PFSK-1 (cell line): ENCODE measurements around the gene FLOT2.

Source experiments
- FOXP2 ChIP-seq: optimal IDR thresholded peaks from 2 replicates; pipeline ENCODE3; 2011; ENCODE audit warnings: borderline replicate concordance, control low read depth, inconsistent platforms; ENCODE audit not compliant: insufficient read depth; ENCODE audit errors: extremely low read length, extremely low read depth
- POLR2AphosphoS5 ChIP-seq: IDR thresholded peaks from 2 replicates; pipeline ENCODE4 v1.6.1; 2012; ENCODE audit warnings: low read depth, mild to moderate bottlenecking, control low read depth, low read length, moderate library complexity
- REST ChIP-seq, 2 experiments: IDR thresholded peaks; 2 replicates each; pipeline versions ENCODE4 v1.6.1 to v1.8.0; 2011 to 2012; ENCODE audit warnings: low read depth in 2 of 2, low read length in 2 of 2, control low read depth in 1 of 2, inconsistent platforms in 1 of 2, mild to moderate bottlenecking in 1 of 2, moderate library complexity in 1 of 2; ENCODE audit not compliant: insufficient read depth in 1 of 2
- SIN3A ChIP-seq: IDR thresholded peaks from 2 replicates; pipeline ENCODE4 v1.6.1; 2012; ENCODE audit warnings: mild to moderate bottlenecking, low read length, moderate library complexity, borderline replicate concordance; ENCODE audit not compliant: insufficient read depth
- TAF1 ChIP-seq: IDR thresholded peaks from 2 replicates; pipeline ENCODE4 v1.6.1; 2012; ENCODE audit warnings: low read length, control low read depth, borderline replicate concordance; ENCODE audit not compliant: insufficient read depth

The FLOT2 gene

GRCh38 chr17:28911411-28912045 is 14.0 kb upstream of the FLOT2 start:
- TF ChIP-seq TAF1 (no peak), SIN3A (no peak), REST (IDR thresholded peaks at IDR 0.05; ENCODE audit: insufficient read depth in 1 of 2, low read depth in 2 of 2, low read length in 2 of 2) (no peak), POLR2AphosphoS5 (no peak), FOXP2 (no peak)

GRCh38 chr17:28910534-28910933 is 13.0 kb upstream of the FLOT2 start:
- TF ChIP-seq SIN3A = no peak
- no peak for TF ChIP-seq REST (IDR thresholded peaks at IDR 0.05; ENCODE audit: insufficient read depth in 1 of 2, low read depth in 2 of 2, low read length in 2 of 2)
- no peak for TF ChIP-seq POLR2AphosphoS5

- TF ChIP-seq FOXP2 (no peak), POLR2AphosphoS5 (no peak; the same call in 1 of the 2 replicates), SIN3A (no peak), REST (IDR thresholded peaks at IDR 0.05; ENCODE audit: insufficient read depth in 1 of 2, low read depth in 2 of 2, low read length in 2 of 2) (no peak), TAF1 (no peak)
Observed at GRCh38 chr17:28908640-28909167, 11.2 kb upstream of the FLOT2 start.

- no peak for TF ChIP-seq SIN3A
- TF ChIP-seq TAF1 = no peak
- no peak; the same call in 1 of the 2 replicates for TF ChIP-seq POLR2AphosphoS5
- TF ChIP-seq REST (IDR thresholded peaks at IDR 0.05; ENCODE audit: insufficient read depth in 1 of 2, low read depth in 2 of 2, low read length in 2 of 2) = no peak
- no peak for TF ChIP-seq FOXP2
Observed at GRCh38 chr17:28907709-28908475, 10.4 kb upstream of the FLOT2 start.
